HT-29 (cell line): ENCODE measurements around the gene GTF2A2. TPM values are rescaled to one million over a fixed set of nuclear protein-coding genes. Genes with fewer than 3 reads are reported as not detected.
"Not testable (repeated sequence)": the region's sequence is repeated elsewhere in the genome, so short reads cannot be mapped to it uniquely, and the experiment has no call there.

Experiments
- DNase-seq: peaks from one replicate; pipeline ENCODE4 v3.0.0-alpha.2; 2015; ENCODE audit warnings: low spot score
- total RNA-seq: library from RNA; depleted of rRNA; stranded (reverse); fragments of >200 nt; shearing (Covaris generic); gene quantifications from 2 replicates; pipeline ENCODE4 v1.2.3, GENCODE V29; 2014; rRNA removed

The GTF2A2 gene
- 81.4 and 95.4 TPM in 2 replicates for total RNA-seq

GRCh38 chr15:59656897-59657634, at the start of gene GTF2A2:
Gene GTF2A2 (minus strand): TSS chr15:59657515. CDS start chr15:59652277, 5,238 bp downstream.
- DNase-seq, result peak; percentile 98

- DNase-seq, result no peak
These were observed 46.9 kb upstream of the GTF2A2 start for GRCh38 chr15:59703979-59704796.

- no peak for DNase-seq
These were observed 45.0 kb upstream of the GTF2A2 start for GRCh38 chr15:59702351-59702750.

- no peak for DNase-seq
These were observed 44.6 kb upstream of the GTF2A2 start for GRCh38 chr15:59701880-59702279.

- DNase-seq, result peak; percentile 18
These were observed 42.6 kb upstream of the GTF2A2 start for GRCh38 chr15:59699810-59700431.

GRCh38 chr15:59698065-59698464, 40.8 kb upstream of the GTF2A2 start:
- DNase-seq, result not testable (repeated sequence)

- peak; percentile 22 for DNase-seq
These were observed 39.0 kb upstream of the GTF2A2 start for GRCh38 chr15:59696332-59696731.

GRCh38 chr15:59694779-59695178, 37.5 kb upstream of the GTF2A2 start:
- DNase-seq, result no peak

GRCh38 chr15:59691194-59691805, 34.0 kb upstream of the GTF2A2 start:
- DNase-seq, result peak; percentile 78

- DNase-seq, result peak; percentile 77
These were observed 32.4 kb upstream of the GTF2A2 start for GRCh38 chr15:59689626-59690236.

- DNase-seq, result peak; percentile 97
These were observed 31.7 kb upstream of the GTF2A2 start, which contains the start of gene BNIP2 for GRCh38 chr15:59688782-59689625. Gene BNIP2 (minus strand): TSS chr15:59689320. CDS start chr15:59682457, 6,863 bp downstream.

GRCh38 chr15:59688423-59688781, 31.1 kb upstream of the GTF2A2 start:
- no peak for DNase-seq

- peak; percentile 64 for DNase-seq
These were observed 30.5 kb upstream of the GTF2A2 start for GRCh38 chr15:59687836-59688235.

- DNase-seq, result no peak
These were observed 29.1 kb upstream of the GTF2A2 start for GRCh38 chr15:59686389-59686788.

GRCh38 chr15:59685737-59686297, 28.5 kb upstream of the GTF2A2 start:
- DNase-seq, result no peak

GRCh38 chr15:59680870-59681269, 23.6 kb upstream of the GTF2A2 start:
- no peak for DNase-seq

GRCh38 chr15:59680346-59680745, 23.0 kb upstream of the GTF2A2 start:
- no peak for DNase-seq

GRCh38 chr15:59678620-59679019, 21.3 kb upstream of the GTF2A2 start:
- DNase-seq, result no peak

GRCh38 chr15:59678172-59678571, 20.9 kb upstream of the GTF2A2 start:
- no peak for DNase-seq

GRCh38 chr15:59676565-59676964, 19.2 kb upstream of the GTF2A2 start:
- no peak for DNase-seq
